Measurements from ENCODE around the gene CIPC. TPM values are rescaled to one million over a fixed set of nuclear protein-coding genes. Genes with fewer than 3 reads are reported as not detected.

The CIPC gene
- total RNA-seq, 1 donor from 2014 or later: 18.1 TPM

GRCh38 chr14:77103951-77104350 lies 5.9 kb downstream of the CIPC start:
- no peak for DNase-seq

- no peak for DNase-seq
Measured at GRCh38 chr14:77104393-77104792, 6.3 kb downstream of the CIPC start.

GRCh38 chr14:77105145-77105939 lies 7.3 kb downstream of the CIPC start:
- DNase-seq: no peak

- no peak for DNase-seq
Measured at GRCh38 chr14:77106666-77107065, 8.6 kb downstream of the CIPC start.

GRCh38 chr14:77107228-77107627 lies 9.2 kb downstream of the CIPC start:
- no peak for DNase-seq

GRCh38 chr14:77108753-77109152 lies 10.7 kb downstream of the CIPC start:
- DNase-seq: no peak

GRCh38 chr14:77109656-77110055 lies 11.6 kb downstream of the CIPC start:
- no peak for DNase-seq

- DNase-seq: no peak
Measured at GRCh38 chr14:77110286-77110685, 12.2 kb downstream of the CIPC start.

- no peak for DNase-seq
Measured at GRCh38 chr14:77111021-77111420, 13.0 kb downstream of the CIPC start.

GRCh38 chr14:77113644-77114043 lies 15.6 kb downstream of the CIPC start:
- DNase-seq: no peak

- DNase-seq: no peak
Measured at GRCh38 chr14:77114609-77115008, 16.6 kb downstream of the CIPC start.

- DNase-seq: no peak
Measured at GRCh38 chr14:77116172-77116817, 18.2 kb downstream of the CIPC start.

- DNase-seq: no peak
Measured at GRCh38 chr14:77119851-77120250, 21.8 kb downstream of the CIPC start.

- DNase-seq: no peak
Measured at GRCh38 chr14:77120771-77121743, 23.0 kb downstream of the CIPC start.

- no peak for DNase-seq
Measured at GRCh38 chr14:77122526-77123125, 24.6 kb downstream of the CIPC start.

GRCh38 chr14:77123381-77124325 lies 25.6 kb downstream of the CIPC start:
- DNase-seq: no peak

GRCh38 chr14:77124345-77125280 lies 26.6 kb downstream of the CIPC start:
- no peak for DNase-seq

GRCh38 chr14:77125281-77125801 lies 27.3 kb downstream of the CIPC start:
- DNase-seq: no peak

- DNase-seq: no peak
Measured at GRCh38 chr14:77125823-77126325, 27.8 kb downstream of the CIPC start.

All from skin of body (tissue), 2 donors.